SK-N-SH (cell line): Measurements from ENCODE around the gene CRACR2B. TPM values are rescaled to one million over a fixed set of nuclear protein-coding genes. Genes with fewer than 3 reads are reported as not detected.
A peak's percentile ranks its signal among the peaks of the same experiment; 100 is the strongest.

Experiments
- EP300 ChIP-seq, 2 experiments: IDR thresholded peaks; 2 replicates each; pipeline versions ENCODE4 v1.4.0 to v1.6.1; 2012; ENCODE audit warnings: borderline replicate concordance in 1 of 2, low read depth in 1 of 2, low read length in 1 of 2
- FOSL2 ChIP-seq: IDR thresholded peaks from 2 replicates; pipeline ENCODE4 v1.4.0; 2012; ENCODE audit warnings: low read depth, mild to moderate bottlenecking, moderate library complexity, borderline replicate concordance
- FOXM1 ChIP-seq: IDR thresholded peaks from 2 replicates; pipeline ENCODE4 v1.4.0; 2012; ENCODE audit warnings: low read depth, mild to moderate bottlenecking
- GABPA ChIP-seq: IDR thresholded peaks from 2 replicates; pipeline ENCODE4 v1.4.0; 2012; ENCODE audit warnings: low read depth, mild to moderate bottlenecking
- GATA2 ChIP-seq: sonication (generic); formaldehyde crosslinking; IDR thresholded peaks from 2 replicates; pipeline ENCODE4 v1.5.0; 2020; ENCODE audit warnings: mild to moderate bottlenecking, missing genetic modification reagents
- MEF2A ChIP-seq: IDR thresholded peaks from 2 replicates; pipeline ENCODE4 v1.4.0; 2012; ENCODE audit warnings: low read depth, borderline replicate concordance
- NFIC ChIP-seq: IDR thresholded peaks from 2 replicates; pipeline ENCODE4 v1.4.0; 2012; ENCODE audit warnings: borderline replicate concordance
- POLR2AphosphoS5 ChIP-seq: IDR thresholded peaks from 2 replicates; pipeline ENCODE4 v1.6.1; 2012; ENCODE audit warnings: low read depth, low read length
- RFX5 ChIP-seq: IDR thresholded peaks from 2 replicates; pipeline ENCODE4 v1.6.1; 2012; ENCODE audit warnings: mild to moderate bottlenecking, improper control_type of control experiment, low read length
- RXRA ChIP-seq: IDR thresholded peaks from 2 replicates; pipeline ENCODE4 v1.4.0; 2012; ENCODE audit warnings: low read depth, mild to moderate bottlenecking, borderline replicate concordance
- SIN3A ChIP-seq: IDR thresholded peaks from 2 replicates; pipeline ENCODE4 v1.6.1; 2012; ENCODE audit warnings: low read depth, mild to moderate bottlenecking, low read length, moderate library complexity, borderline replicate concordance
- SMC3 ChIP-seq: IDR thresholded peaks from 2 replicates; pipeline ENCODE4 v1.6.1; 2012; ENCODE audit warnings: low read depth, low read length, improper control_type of control experiment
- TCF12 ChIP-seq: IDR thresholded peaks from 2 replicates; pipeline ENCODE4 v1.4.0; 2012
- TEAD4 ChIP-seq: IDR thresholded peaks from 2 replicates; pipeline ENCODE4 v1.4.0; 2012; ENCODE audit warnings: mild to moderate bottlenecking, borderline replicate concordance; ENCODE audit not compliant: insufficient read depth
- polyA plus RNA-seq, 3 experiments: library from polyadenylated mRNA; depleted of rRNA; stranded (reverse); fragments of >200 nt; gene quantifications; 2 replicates each; pipeline ENCODE4 v1.2.3, GENCODE V29; 2012
- TF ChIP-seq, protein P1 (sequence below): IDR thresholded peaks from 2 replicates; pipeline ENCODE4; 2012
- TF ChIP-seq, protein P2 (sequence below): IDR thresholded peaks from 2 replicates; pipeline ENCODE4 v1.4.0; 2012; ENCODE audit warnings: low read depth
- TF ChIP-seq, protein P3 (sequence below): IDR thresholded peaks from 2 replicates; pipeline ENCODE4 v1.6.1; 2012; ENCODE audit warnings: mild to moderate bottlenecking, low read depth, low read length, moderate library complexity

CRACR2B gene
- polyA plus RNA-seq, 1 of the 3 experiments (the other 2 are of a cell fraction) = 1.1 TPM

DNA sequence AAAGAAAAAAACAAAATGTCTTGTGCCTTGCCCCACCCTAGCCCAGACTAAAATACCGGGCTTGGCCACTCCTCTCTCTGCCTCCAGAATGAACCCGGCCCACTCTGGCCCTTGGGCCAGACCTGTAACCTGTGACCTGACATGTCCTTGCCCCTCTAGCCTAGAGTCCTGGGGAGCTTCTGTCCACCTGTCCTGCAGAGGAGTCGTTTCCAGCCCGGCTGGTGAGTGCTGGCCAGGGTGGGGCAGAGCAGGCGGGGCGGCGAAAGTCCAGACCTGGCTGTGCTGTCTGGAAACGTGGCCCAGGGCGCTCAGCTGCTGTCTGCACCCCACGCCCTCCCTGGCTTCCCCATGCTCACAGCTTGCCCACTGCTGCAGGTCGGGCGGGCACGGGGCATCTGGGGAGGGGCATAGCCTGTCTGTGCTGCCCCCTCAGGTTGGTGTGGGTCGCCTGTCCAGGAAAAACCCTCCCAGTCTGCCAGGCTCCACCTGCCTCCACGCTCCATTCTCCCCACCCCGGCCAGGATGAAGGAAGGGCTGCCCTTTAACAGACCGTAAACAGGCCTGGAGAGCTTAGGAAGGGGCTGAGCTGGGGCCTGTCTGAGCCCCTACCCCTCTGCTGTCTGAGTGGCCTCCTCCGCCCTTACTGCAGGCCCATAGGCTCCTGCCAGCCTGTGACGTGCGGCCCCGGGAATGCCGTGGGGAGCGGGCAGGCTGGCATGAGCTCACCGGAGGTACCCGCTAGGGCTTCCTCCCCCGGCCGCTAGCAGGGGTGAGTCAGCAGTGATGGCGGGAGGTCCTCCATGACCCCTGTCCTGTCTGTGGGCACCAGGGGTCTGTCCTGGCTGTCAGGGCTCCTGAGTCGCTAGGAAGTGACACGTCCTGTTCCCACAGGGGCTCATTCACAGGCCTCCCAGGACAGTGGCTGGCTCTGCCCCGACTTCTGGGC lies 6.9 kb downstream of the CRACR2B start (continued):
- TF ChIP-seq GATA2 (CRISPR knock-in tag) = no peak
- TF ChIP-seq NFIC = peak; percentile 79
- TF ChIP-seq EP300 (IDR thresholded peaks at IDR 0.05; ENCODE audit: borderline replicate concordance in 1 of 2, low read depth in 1 of 2, low read length in 1 of 2) = peak in 1 of 2 experiments; percentile 80; a peak in 1 of 4 replicates
- TF ChIP-seq SIN3A = peak; percentile 48; the same call in 1 of the 2 replicates
- peak; percentile 53 for TF ChIP-seq GABPA
- TF ChIP-seq TEAD4 = peak; percentile 86
- TF ChIP-seq RXRA = peak; percentile 89; the same call in 1 of the 2 replicates
- TF ChIP-seq, protein P1, sequence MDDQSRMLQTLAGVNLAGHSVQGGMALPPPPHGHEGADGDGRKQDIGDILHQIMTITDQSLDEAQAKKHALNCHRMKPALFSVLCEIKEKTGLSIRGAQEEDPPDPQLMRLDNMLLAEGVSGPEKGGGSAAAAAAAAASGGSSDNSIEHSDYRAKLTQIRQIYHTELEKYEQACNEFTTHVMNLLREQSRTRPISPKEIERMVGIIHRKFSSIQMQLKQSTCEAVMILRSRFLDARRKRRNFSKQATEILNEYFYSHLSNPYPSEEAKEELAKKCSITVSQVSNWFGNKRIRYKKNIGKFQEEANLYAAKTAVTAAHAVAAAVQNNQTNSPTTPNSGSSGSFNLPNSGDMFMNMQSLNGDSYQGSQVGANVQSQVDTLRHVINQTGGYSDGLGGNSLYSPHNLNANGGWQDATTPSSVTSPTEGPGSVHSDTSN = peak; percentile 69
- peak; percentile 95 for TF ChIP-seq FOSL2
- no peak for TF ChIP-seq FOXM1
- TF ChIP-seq POLR2AphosphoS5 = peak; percentile 64
- TF ChIP-seq, protein P2, sequence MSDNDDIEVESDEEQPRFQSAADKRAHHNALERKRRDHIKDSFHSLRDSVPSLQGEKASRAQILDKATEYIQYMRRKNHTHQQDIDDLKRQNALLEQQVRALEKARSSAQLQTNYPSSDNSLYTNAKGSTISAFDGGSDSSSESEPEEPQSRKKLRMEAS = peak; percentile 76; the same call in 1 of the 2 replicates
- no peak for TF ChIP-seq MEF2A
- no peak for TF ChIP-seq RFX5
- TF ChIP-seq, protein P3, sequence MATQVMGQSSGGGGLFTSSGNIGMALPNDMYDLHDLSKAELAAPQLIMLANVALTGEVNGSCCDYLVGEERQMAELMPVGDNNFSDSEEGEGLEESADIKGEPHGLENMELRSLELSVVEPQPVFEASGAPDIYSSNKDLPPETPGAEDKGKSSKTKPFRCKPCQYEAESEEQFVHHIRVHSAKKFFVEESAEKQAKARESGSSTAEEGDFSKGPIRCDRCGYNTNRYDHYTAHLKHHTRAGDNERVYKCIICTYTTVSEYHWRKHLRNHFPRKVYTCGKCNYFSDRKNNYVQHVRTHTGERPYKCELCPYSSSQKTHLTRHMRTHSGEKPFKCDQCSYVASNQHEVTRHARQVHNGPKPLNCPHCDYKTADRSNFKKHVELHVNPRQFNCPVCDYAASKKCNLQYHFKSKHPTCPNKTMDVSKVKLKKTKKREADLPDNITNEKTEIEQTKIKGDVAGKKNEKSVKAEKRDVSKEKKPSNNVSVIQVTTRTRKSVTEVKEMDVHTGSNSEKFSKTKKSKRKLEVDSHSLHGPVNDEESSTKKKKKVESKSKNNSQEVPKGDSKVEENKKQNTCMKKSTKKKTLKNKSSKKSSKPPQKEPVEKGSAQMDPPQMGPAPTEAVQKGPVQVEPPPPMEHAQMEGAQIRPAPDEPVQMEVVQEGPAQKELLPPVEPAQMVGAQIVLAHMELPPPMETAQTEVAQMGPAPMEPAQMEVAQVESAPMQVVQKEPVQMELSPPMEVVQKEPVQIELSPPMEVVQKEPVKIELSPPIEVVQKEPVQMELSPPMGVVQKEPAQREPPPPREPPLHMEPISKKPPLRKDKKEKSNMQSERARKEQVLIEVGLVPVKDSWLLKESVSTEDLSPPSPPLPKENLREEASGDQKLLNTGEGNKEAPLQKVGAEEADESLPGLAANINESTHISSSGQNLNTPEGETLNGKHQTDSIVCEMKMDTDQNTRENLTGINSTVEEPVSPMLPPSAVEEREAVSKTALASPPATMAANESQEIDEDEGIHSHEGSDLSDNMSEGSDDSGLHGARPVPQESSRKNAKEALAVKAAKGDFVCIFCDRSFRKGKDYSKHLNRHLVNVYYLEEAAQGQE = peak; percentile 73
- no peak for TF ChIP-seq SMC3
- TF ChIP-seq TCF12 = peak; percentile 70
